GM20000 (cell line): ENCODE results near the gene STAP1.

Experiments used
- DNase-seq: peaks from one replicate; pipeline ENCODE4 v3.0.0; 2012; ENCODE audit warnings: low spot score
- TF ChIP-seq, protein P1 (sequence below): IDR thresholded peaks from 2 replicates; pipeline ENCODE4 v1.5.1; 2012; ENCODE audit warnings: mild to moderate bottlenecking, control low read depth; ENCODE audit errors: extremely low read depth, missing control alignments

The STAP1 gene

DNA sequence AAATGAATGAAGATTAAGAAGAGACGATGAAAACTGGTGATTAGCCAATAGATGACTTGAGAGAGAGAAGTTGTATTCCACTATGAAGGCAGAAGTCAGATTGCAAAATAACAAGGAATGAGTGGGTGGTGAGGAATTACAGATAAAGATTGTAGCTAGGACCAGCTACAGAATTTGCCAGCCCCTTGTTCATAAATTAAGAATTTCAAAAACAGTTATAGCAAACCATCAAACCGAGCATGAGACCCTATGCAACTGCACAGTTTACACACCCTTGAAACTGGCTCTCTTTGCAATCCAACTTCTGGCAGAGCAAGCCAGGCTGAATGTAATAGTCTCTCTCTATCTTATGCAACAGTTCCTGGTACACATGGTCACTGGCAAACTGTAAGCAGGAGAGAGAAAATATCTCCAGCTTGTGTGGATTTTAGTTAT, 35.2 kb downstream of the STAP1 start:
- TF ChIP-seq, protein P1, sequence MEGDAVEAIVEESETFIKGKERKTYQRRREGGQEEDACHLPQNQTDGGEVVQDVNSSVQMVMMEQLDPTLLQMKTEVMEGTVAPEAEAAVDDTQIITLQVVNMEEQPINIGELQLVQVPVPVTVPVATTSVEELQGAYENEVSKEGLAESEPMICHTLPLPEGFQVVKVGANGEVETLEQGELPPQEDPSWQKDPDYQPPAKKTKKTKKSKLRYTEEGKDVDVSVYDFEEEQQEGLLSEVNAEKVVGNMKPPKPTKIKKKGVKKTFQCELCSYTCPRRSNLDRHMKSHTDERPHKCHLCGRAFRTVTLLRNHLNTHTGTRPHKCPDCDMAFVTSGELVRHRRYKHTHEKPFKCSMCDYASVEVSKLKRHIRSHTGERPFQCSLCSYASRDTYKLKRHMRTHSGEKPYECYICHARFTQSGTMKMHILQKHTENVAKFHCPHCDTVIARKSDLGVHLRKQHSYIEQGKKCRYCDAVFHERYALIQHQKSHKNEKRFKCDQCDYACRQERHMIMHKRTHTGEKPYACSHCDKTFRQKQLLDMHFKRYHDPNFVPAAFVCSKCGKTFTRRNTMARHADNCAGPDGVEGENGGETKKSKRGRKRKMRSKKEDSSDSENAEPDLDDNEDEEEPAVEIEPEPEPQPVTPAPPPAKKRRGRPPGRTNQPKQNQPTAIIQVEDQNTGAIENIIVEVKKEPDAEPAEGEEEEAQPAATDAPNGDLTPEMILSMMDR, result no peak
- DNase-seq, result no peak

DNA sequence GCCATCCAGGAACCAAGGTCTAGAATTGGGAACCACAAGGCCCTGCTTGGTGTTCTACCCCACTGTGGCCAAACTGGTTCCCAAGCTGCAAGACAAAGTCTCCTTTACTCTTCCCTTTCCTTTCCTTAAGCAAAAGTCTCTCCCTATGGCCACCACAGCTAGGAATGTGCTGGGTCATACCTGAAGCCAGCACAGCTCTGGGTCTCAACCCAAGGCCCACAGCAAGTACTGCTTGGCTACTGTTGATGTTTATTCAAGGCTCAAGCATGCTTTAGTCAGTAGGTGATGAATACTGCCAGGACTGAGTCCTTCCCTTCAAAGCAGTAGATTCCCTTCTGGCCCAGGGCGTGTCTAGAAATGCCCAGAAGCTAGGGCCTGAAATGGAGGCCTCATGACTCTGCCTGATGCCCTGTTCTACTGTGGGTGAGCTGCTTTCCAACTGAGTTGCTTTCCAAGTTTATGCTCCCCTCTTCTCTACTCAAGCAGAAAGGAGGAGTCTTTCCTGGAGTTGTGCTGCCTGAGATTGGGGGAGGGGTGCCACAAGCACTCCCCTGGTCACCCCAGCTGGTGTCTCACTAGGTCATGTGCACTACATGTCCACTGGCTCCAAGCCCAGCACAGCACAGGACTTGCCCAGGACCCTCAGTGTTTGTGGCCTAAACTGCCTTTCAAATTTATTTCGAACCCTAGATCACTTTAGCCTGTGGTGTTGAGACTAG, 44.9 kb downstream of the STAP1 start:
- TF ChIP-seq, protein P1, result no peak
- DNase-seq, result no peak

DNA sequence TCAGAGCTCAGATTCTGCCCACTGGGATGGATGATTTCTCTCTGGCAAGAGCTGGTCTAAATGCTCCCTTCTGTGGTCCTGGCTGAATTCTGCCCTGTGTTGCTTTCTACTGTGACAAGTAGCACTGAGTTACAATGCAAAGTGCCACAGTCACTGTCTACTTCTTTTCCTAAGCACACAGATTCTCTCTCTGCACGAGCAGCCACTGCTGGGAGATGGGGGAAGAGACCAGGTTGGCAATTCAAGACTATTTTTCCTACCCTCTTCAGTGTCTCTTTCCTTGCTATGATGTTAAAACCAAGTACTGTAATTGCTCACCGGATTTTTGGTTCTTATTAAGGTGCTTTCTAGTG, 45.5 kb downstream of the STAP1 start:
- DNase-seq, result no peak
- TF ChIP-seq, protein P1, result no peak

DNA sequence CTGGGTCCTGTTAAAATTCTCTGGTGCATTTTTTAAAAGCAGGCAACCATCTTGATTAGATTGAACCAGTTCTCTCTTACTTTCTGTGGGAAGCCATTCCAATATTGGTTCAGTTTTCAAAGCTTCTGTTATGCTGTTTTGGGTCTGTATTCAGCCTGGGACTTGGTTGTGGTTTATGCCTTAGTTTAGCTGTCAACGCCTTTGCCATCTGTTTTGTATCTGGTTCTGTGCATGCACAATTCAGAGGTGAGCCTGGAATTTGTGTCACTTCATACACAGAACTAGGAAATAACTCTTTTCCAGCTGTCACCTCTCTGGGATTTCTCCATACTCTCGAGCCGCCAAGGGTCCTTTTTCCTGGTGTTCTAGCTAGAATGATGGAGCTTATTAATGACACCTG, 46.2 kb downstream of the STAP1 start:
- DNase-seq, result no peak
- TF ChIP-seq, protein P1, result no peak

DNA sequence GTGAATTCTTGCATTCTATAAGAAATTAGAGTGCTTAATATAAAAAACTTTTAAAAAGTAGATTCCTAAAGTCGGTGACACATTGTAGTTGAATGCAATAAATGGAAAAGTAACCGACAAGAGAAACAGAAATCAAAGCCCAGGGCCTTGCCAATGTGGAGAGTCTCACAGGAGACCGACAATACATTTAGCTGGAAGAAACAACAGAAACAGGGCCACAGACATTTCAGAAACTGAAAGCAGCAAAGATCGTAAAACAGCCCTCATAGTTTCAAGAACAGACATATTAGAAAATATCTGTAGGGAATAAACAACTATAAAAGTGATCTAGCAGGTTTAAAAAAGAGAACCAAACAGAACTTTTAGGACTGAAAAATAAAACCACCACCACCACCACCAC, 49.5 kb downstream of the STAP1 start:
- no peak for DNase-seq
- TF ChIP-seq, protein P1, result no peak

DNA sequence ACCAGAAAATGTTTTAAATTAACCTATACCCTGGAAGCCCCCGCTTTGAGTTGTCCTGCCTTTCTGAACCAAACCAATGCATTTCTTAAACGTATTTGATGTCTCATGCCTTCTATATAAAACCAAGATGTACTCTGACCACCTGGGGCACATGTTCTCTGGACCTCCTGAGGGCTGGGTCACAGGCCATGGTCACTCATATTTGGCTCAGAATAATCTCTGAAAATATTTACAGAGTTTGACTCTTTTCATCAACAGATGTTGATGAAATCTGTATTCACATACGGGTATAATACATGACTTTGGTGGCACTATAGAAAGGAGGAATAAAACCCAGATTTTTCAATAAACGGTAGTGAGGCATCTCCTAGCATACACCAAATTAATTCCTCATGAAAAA, 55.7 kb downstream of the STAP1 start:
- TF ChIP-seq, protein P1, result no peak
- DNase-seq, result no peak

DNA sequence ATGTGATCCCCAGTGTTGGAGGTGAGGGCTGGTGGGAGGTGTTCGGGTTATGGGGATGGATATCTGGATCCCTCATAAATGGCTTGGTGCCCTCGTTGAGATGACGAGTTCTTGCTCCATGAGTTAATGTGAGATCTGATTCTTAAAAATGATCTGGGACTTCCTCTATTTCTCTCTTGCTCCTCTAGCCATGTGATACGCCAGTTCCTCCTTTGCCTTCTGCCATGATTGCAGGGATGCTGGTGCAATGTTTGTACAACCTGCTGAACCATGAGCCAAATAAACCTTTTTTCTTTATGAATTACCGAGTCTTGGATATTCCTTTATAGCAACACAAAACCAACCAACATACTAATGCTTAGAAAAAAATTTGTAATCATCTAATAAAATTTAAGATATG, 56.6 kb downstream of the STAP1 start:
- DNase-seq, result no peak
- TF ChIP-seq, protein P1, result no peak
